RPMI7951 (cell line): ENCODE data around the gene TMSB4X. TPM values are rescaled to one million over a fixed set of nuclear protein-coding genes. Genes with fewer than 3 reads are reported as not detected.
"Not testable (repeated sequence)": the region's sequence is repeated elsewhere in the genome, so short reads cannot be mapped to it uniquely, and the experiment has no call there.

Experiments
- DNase-seq: peaks from one replicate; pipeline ENCODE4 v3.0.0-alpha.2; 2012; ENCODE audit warnings: low read depth
- total RNA-seq: library from RNA; depleted of rRNA; stranded (reverse); fragments of >200 nt; shearing (Covaris generic); gene quantifications from 2 replicates; pipeline ENCODE4 v1.2.3, GENCODE V29; 2014

The TMSB4X gene
- total RNA-seq, 1 experiment from 2014 or later = 3,554 TPM

GRCh38 chrX:12975991-12976558, 1.2 kb downstream of the TMSB4X start:
- peak; percentile 53 for DNase-seq

GRCh38 chrX:12976819-12977732, 2.2 kb downstream of the TMSB4X start:
- DNase-seq = not testable (repeated sequence)

GRCh38 chrX:12977761-12978204, 2.9 kb downstream of the TMSB4X start:
- DNase-seq = no peak

GRCh38 chrX:12978205-12979025, 3.5 kb downstream of the TMSB4X start:
- DNase-seq = peak; percentile 58

GRCh38 chrX:12979026-12979607, 4.2 kb downstream of the TMSB4X start:
- DNase-seq = no peak

GRCh38 chrX:12979616-12980015, 4.7 kb downstream of the TMSB4X start:
- no peak for DNase-seq

- not testable (repeated sequence) for DNase-seq
Observed at GRCh38 chrX:12980039-12980438, 5.1 kb downstream of the TMSB4X start.

- no peak for DNase-seq
Observed at GRCh38 chrX:12981880-12982279, 7.0 kb downstream of the TMSB4X start.

- DNase-seq = peak; percentile 91
Observed at GRCh38 chrX:12984603-12985319, 9.9 kb downstream of the TMSB4X start.

- DNase-seq = no peak
Observed at GRCh38 chrX:12985331-12985730, 10.4 kb downstream of the TMSB4X start.

- no peak for DNase-seq
Observed at GRCh38 chrX:12986164-12986779, 11.4 kb downstream of the TMSB4X start.

GRCh38 chrX:12986886-12987285, 12.0 kb downstream of the TMSB4X start:
- DNase-seq = peak; percentile 29

- DNase-seq = no peak
Observed at GRCh38 chrX:12987340-12987739, 12.4 kb downstream of the TMSB4X start.

- no peak for DNase-seq
Observed at GRCh38 chrX:12987900-12988594, 13.1 kb downstream of the TMSB4X start.

GRCh38 chrX:12988797-12989196, 13.9 kb downstream of the TMSB4X start:
- DNase-seq = peak; percentile 71

GRCh38 chrX:12989461-12989860, 14.6 kb downstream of the TMSB4X start:
- DNase-seq = peak; percentile 23

GRCh38 chrX:12991575-12991974, 16.7 kb downstream of the TMSB4X start:
- no peak for DNase-seq

GRCh38 chrX:12992544-12993118, 17.7 kb downstream of the TMSB4X start:
- no peak for DNase-seq

- DNase-seq = no peak
Observed at GRCh38 chrX:12993826-12994225, 18.9 kb downstream of the TMSB4X start.

- no peak for DNase-seq
Observed at GRCh38 chrX:12994321-12994720, 19.4 kb downstream of the TMSB4X start.
